ENCODE measurements around the gene HIPK2.

HIPK2 gene

DNA sequence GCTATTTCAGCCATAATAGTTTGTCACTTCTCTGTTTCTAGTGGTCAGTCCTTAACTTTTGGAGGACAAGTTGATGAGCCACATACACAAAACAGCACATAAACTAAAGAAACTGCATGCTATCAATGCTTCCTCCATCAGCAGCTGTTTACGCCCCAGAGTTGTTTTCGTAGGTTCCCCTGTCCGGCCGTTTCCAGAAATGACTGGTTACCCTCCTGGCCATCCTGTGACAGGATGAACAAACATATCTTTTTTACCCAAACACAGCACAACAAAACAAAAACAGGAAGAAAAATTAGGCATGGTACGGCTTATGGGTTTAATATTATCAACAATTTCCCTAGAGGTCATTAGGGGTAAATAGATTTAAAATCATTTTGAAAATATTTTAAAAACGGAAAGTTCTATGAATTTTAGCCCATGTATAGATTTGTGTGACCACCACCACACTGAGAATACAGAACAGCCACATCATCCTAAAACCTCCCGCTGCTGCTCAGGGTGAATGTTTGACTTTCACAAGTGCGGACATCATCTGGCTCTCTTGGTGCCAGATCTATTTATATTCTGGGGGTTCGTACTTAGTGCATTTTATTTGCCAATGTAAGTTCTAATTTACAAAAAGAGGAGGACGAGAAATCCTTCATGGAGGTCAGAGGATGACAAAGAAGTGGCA is 74.8 kb downstream of the HIPK2 start:
- no peak overlapping the region for H3K4me3 ChIP-seq (ENCODE audit: low read length in 2 of 2)
- H3K4me1 ChIP-seq (ENCODE audit: control insufficient read depth, insufficient read depth, low read length), result peaks cover 17% of the 10 kb centered on the region
- H3K36me3 ChIP-seq (ENCODE audit: control insufficient read depth in 2 of 2, insufficient read depth in 2 of 2, low read length in 2 of 2), result peaks cover 0 to 2% of the 10 kb centered on the region in 2 donors
- H3K9me3 ChIP-seq (ENCODE audit: control insufficient read depth in 2 of 2, low read length in 2 of 2), result no peaks in the 10 kb centered on the region
- H3K9ac ChIP-seq (ENCODE audit: low read length in 2 of 2), result no peak overlapping the region
- H3K27me3 ChIP-seq (ENCODE audit: control insufficient read depth in 1 of 2, insufficient read depth in 2 of 2, low read length in 2 of 2), result no peaks in the 10 kb centered on the region
- no peak overlapping the region for H3K27ac ChIP-seq (ENCODE audit: low read length)

DNA sequence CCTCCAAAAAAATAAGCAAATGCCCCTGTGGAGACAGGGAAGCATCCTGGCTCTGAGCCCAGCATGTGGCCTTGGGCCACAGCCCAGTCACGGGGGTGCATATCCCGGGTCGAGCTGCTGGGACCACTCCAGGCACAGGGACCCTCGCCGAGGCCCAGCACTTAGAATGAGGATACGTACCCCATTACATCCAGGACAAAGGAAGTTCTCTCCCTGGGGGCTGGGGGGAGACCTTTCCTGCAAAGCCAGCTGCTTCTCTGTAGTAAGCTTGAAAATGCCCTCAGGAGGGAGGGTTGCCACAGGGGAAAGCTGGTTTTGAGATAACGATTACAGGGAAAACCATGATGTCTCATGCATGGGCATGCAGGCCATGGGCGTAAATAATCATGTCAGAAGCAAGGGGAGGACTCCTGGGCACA is 75.5 kb downstream of the HIPK2 start:
- peaks cover 0 to 2% of the 10 kb centered on the region in 2 donors for H3K36me3 ChIP-seq (ENCODE audit: control insufficient read depth in 2 of 2, insufficient read depth in 2 of 2, low read length in 2 of 2)
- H3K9me3 ChIP-seq (ENCODE audit: control insufficient read depth in 2 of 2, low read length in 2 of 2), result no peaks in the 10 kb centered on the region
- H3K9ac ChIP-seq (ENCODE audit: low read length in 2 of 2), result no peak overlapping the region
- H3K4me1 ChIP-seq (ENCODE audit: control insufficient read depth, insufficient read depth, low read length), result peaks cover 17% of the 10 kb centered on the region
- H3K4me3 ChIP-seq (ENCODE audit: low read length in 2 of 2), result no peak overlapping the region
- no peak overlapping the region for H3K27ac ChIP-seq (ENCODE audit: low read length)
- H3K27me3 ChIP-seq (ENCODE audit: control insufficient read depth in 1 of 2, insufficient read depth in 2 of 2, low read length in 2 of 2), result no peaks in the 10 kb centered on the region

DNA sequence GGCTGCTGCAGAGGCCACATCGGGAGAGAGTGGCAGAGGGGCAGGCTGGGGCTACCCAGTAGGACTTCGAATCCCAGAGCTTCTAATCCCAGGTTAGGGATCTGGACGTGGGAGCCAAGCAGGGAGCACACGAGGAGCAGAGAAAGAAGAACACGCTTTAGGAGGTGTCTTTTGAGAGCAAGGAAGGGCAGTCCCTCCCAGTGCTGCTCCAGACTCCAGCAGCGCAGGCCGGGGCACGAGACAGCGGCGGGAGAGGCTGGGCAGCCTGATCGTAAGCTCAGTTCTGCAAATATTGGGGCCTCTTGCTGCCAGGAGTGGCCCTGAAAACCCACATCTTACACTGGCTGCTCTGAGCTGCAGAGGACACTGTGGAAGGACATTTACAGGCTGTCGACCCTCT is 75.9 kb downstream of the HIPK2 start:
- H3K9ac ChIP-seq (ENCODE audit: low read length in 2 of 2), result no peak overlapping the region

DNA sequence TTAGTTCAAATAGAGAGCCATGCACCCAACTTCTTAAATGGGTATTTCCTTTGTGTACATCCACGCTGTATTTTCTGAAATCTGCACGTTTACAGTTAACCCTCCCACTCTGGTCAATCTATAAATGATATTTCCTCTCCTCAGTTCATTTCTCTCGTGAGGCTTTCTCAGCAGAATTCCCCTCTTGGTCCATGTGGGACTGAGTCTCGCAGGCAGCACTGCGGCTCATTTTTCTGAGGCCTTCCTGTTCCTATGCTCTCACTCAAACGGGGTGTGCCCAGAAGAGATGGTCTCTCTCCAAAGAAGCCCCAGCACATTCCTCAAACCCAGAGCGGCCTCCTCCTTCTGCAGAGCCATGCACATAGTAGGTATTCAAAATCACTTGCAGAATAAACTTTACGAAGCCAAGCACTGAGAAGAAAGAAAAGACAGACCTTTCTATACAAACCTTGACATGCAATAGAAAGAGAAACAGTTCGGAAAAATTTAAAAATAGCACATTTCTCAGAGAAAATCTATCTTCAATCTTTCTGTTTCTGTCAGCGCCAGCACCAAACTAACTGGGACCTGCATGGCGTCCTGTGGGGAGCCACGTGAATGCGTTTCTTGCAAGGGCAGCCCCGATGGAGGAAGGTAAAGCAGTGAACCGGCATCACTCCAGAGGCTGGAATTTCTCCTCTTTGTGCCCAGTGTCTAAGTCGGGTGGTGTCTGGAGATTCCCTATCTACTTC is 77.1 kb downstream of the HIPK2 start:
- no peak overlapping the region for H3K27ac ChIP-seq (ENCODE audit: low read length)
- no peaks in the 10 kb centered on the region for H3K9me3 ChIP-seq (ENCODE audit: control insufficient read depth in 2 of 2, low read length in 2 of 2)
- H3K4me1 ChIP-seq (ENCODE audit: control insufficient read depth, insufficient read depth, low read length), result peaks cover 21% of the 10 kb centered on the region
- no peaks in the 10 kb centered on the region for H3K36me3 ChIP-seq (ENCODE audit: control insufficient read depth in 2 of 2, insufficient read depth in 2 of 2, low read length in 2 of 2)
- H3K9ac ChIP-seq (ENCODE audit: low read length in 2 of 2), result no peak overlapping the region
- H3K4me3 ChIP-seq (ENCODE audit: low read length in 2 of 2), result no peak overlapping the region
- H3K27me3 ChIP-seq (ENCODE audit: control insufficient read depth in 1 of 2, insufficient read depth in 2 of 2, low read length in 2 of 2), result no peaks in the 10 kb centered on the region

More for the DNA sequence above, 75.9 kb downstream of the HIPK2 start:
- H3K4me1 ChIP-seq (ENCODE audit: control insufficient read depth, insufficient read depth, low read length), result peaks cover 21% of the 10 kb centered on the region
- H3K36me3 ChIP-seq (ENCODE audit: control insufficient read depth in 2 of 2, insufficient read depth in 2 of 2, low read length in 2 of 2), result peaks cover 0 to 2% of the 10 kb centered on the region in 2 donors
- H3K27me3 ChIP-seq (ENCODE audit: control insufficient read depth in 1 of 2, insufficient read depth in 2 of 2, low read length in 2 of 2), result no peaks in the 10 kb centered on the region
- no peak overlapping the region for H3K27ac ChIP-seq (ENCODE audit: low read length)
- no peaks in the 10 kb centered on the region for H3K9me3 ChIP-seq (ENCODE audit: control insufficient read depth in 2 of 2, low read length in 2 of 2)
- H3K4me3 ChIP-seq (ENCODE audit: low read length in 2 of 2), result no peak overlapping the region

DNA sequence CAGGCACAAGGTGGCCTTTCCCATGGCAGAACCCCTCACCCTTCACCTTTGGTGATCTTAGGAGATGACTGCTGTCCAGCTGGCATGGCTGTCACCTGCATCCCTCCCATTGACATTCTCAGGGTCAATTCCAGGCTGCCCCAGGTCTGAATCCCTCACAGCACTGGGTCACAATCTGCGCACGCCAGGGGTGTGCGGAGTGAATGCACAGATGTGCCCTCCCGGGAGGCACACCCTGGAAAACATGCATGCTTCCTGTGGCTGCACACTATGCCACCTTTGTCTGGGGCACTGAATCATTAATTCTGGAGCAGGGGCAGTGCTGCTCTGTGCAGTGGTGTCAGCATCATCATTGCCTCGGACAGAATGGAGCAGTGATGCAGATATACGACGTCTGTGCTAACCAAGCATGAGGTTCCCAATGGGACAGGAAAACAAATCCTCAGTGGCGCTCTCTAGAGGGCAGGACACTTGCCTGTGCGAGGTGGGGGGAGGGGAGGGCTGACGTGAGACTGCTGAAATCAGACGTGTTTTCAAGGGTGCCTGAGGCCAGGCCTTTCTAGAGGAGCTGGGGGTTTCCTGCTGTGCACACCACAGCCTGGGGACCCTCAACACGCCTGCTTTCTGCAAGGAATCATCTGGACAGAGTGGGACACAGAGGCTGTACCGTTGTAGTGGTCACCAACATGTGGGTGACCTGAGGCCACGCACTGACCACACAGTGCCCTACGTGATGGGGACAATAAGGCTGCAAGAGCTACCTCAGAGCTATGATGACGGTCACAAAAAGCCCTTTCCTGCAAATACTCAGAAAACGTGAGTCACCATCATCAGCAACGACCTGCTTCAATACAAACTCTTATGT is 77.9 kb downstream of the HIPK2 start:
- no peak overlapping the region for H3K9ac ChIP-seq (ENCODE audit: low read length in 2 of 2)
- H3K4me1 ChIP-seq (ENCODE audit: control insufficient read depth, insufficient read depth, low read length), result peaks cover 21% of the 10 kb centered on the region
- H3K27ac ChIP-seq (ENCODE audit: low read length), result no peak overlapping the region
- no peak overlapping the region for H3K4me3 ChIP-seq (ENCODE audit: low read length in 2 of 2)
- H3K9me3 ChIP-seq (ENCODE audit: control insufficient read depth in 2 of 2, low read length in 2 of 2), result no peaks in the 10 kb centered on the region
- no peaks in the 10 kb centered on the region for H3K27me3 ChIP-seq (ENCODE audit: control insufficient read depth in 1 of 2, insufficient read depth in 2 of 2, low read length in 2 of 2)
- no peaks in the 10 kb centered on the region for H3K36me3 ChIP-seq (ENCODE audit: control insufficient read depth in 2 of 2, insufficient read depth in 2 of 2, low read length in 2 of 2)

DNA sequence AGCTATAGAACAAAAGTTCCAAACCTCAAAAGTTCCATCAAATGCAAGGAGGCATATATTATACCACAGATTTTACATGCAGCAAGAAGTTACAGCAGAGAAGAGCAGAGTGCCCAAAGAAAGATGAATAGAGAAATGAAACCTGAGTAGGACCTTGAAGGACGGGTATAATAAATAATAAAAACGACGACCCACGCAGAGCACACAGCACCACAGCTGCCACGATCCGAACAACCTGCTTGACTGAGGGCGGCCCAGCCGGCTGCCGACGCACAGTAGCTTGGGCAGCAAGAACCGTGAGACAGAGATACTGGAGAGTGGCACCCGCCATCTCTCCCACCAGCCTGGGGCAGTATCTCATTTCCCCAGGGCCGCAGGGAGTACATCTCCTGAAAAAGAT is 79.0 kb downstream of the HIPK2 start:
- H3K4me1 ChIP-seq (ENCODE audit: control insufficient read depth, insufficient read depth, low read length), result peaks cover 16% of the 10 kb centered on the region
- H3K27ac ChIP-seq (ENCODE audit: low read length), result no peak overlapping the region
- no peaks in the 10 kb centered on the region for H3K27me3 ChIP-seq (ENCODE audit: control insufficient read depth in 1 of 2, insufficient read depth in 2 of 2, low read length in 2 of 2)
- H3K9ac ChIP-seq (ENCODE audit: low read length in 2 of 2), result no peak overlapping the region
- H3K9me3 ChIP-seq (ENCODE audit: control insufficient read depth in 2 of 2, low read length in 2 of 2), result no peaks in the 10 kb centered on the region
- no peaks in the 10 kb centered on the region for H3K36me3 ChIP-seq (ENCODE audit: control insufficient read depth in 2 of 2, insufficient read depth in 2 of 2, low read length in 2 of 2)
- H3K4me3 ChIP-seq (ENCODE audit: low read length in 2 of 2), result no peak overlapping the region

DNA sequence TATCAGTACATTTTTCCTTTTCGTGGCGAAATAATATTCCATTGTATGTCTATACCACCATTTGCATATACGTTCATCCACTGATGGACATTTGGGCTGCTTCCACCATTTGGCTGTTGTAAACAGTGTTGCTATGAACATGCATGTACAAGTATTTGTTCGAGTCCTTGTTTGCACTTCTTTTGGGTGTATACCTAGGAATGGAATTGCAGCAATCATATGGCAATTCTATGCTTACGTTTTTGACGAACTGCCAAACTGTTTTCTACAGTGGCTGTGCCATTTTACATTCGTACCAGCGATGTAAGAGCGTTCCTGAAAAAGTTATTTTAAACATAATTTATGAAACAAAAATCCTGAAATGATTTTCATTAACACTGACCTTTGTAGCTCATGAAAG is 79.5 kb downstream of the HIPK2 start:
- Histone ChIP-seq H3K27me3 (ENCODE audit: control insufficient read depth in 1 of 2, insufficient read depth in 2 of 2, low read length in 2 of 2) (no peaks in the 10 kb centered on the region), H3K27ac (ENCODE audit: low read length) (no peak overlapping the region), H3K4me3 (ENCODE audit: low read length in 2 of 2) (no peak overlapping the region), H3K9ac (ENCODE audit: low read length in 2 of 2) (no peak overlapping the region), H3K9me3 (ENCODE audit: control insufficient read depth in 2 of 2, low read length in 2 of 2) (no peaks in the 10 kb centered on the region), H3K36me3 (ENCODE audit: control insufficient read depth in 2 of 2, insufficient read depth in 2 of 2, low read length in 2 of 2) (no peaks in the 10 kb centered on the region), H3K4me1 (ENCODE audit: control insufficient read depth, insufficient read depth, low read length) (peaks cover 12% of the 10 kb centered on the region)

DNA sequence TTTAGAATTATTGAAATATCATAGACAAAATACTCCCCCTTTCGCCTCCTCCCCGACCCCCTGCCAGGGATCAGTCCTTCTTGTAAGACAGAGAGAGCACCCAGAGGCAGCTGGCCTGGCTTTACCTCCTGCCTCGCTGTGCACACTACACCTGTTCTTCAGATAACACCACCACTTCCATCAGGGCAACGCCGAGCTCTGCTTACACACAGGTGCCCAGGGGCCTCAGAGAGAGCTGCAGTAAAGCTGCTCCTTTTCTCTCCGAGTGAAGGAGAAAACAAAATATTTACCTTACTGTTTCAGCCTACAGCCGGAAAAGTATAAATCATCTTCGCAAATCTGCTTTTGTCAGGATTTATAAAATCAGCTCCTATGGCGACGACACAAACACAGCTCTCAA is 80.7 kb downstream of the HIPK2 start:
- H3K4me3 ChIP-seq (ENCODE audit: low read length in 2 of 2), result no peak overlapping the region
- no peak overlapping the region for H3K9ac ChIP-seq (ENCODE audit: low read length in 2 of 2)
- no peaks in the 10 kb centered on the region for H3K27me3 ChIP-seq (ENCODE audit: control insufficient read depth in 1 of 2, insufficient read depth in 2 of 2, low read length in 2 of 2)
- H3K27ac ChIP-seq (ENCODE audit: low read length), result no peak overlapping the region
- H3K9me3 ChIP-seq (ENCODE audit: control insufficient read depth in 2 of 2, low read length in 2 of 2), result no peaks in the 10 kb centered on the region
- H3K36me3 ChIP-seq (ENCODE audit: control insufficient read depth in 2 of 2, insufficient read depth in 2 of 2, low read length in 2 of 2), result no peaks in the 10 kb centered on the region
- H3K4me1 ChIP-seq (ENCODE audit: control insufficient read depth, insufficient read depth, low read length), result peaks cover 6% of the 10 kb centered on the region

DNA sequence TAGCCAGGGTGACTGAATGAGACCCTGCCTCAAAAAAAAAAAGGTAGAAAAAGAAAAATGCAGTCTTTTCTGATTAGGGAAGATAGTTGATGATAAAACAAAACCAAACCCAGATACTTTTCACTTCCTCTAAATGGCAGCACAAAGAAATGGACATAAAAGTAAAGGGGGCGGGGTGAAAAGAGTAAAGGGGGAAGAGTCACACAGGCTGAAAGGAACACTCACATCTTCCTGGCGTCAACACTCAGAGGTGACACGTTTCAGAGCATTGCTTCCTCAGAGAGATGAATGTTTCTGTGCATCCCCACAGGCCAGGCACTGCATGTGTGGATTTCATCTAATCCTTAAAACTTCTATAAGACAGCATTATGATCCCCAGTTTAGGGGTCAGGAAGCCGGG is 81.2 kb downstream of the HIPK2 start:
- H3K4me1 ChIP-seq (ENCODE audit: control insufficient read depth, insufficient read depth, low read length), result peaks cover 5% of the 10 kb centered on the region
- H3K27me3 ChIP-seq (ENCODE audit: control insufficient read depth in 1 of 2, insufficient read depth in 2 of 2, low read length in 2 of 2), result no peaks in the 10 kb centered on the region
- H3K9me3 ChIP-seq (ENCODE audit: control insufficient read depth in 2 of 2, low read length in 2 of 2), result no peaks in the 10 kb centered on the region
- H3K4me3 ChIP-seq (ENCODE audit: low read length in 2 of 2), result no peak overlapping the region
- H3K9ac ChIP-seq (ENCODE audit: low read length in 2 of 2), result no peak overlapping the region
- no peak overlapping the region for H3K27ac ChIP-seq (ENCODE audit: low read length)
- no peaks in the 10 kb centered on the region for H3K36me3 ChIP-seq (ENCODE audit: control insufficient read depth in 2 of 2, insufficient read depth in 2 of 2, low read length in 2 of 2)

DNA sequence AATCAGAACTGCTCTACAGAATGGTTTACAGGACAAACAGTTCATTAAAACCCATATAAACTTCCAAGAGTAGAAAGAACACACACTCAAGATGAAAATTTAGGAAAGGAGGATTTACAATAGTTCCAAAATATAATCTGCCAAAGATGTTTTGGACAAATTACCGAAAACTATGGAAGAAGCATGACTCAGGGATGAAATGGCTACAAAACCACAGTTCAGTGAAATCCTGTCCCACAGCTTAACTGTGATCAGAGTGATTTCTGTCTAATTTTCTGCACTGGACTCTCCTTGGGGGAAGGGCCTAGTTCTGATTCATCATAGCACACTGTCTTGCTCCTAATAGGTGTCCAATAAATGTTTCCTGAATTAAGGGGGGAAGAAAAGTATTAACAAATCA is 82.2 kb downstream of the HIPK2 start:
- no peaks in the 10 kb centered on the region for H3K27me3 ChIP-seq (ENCODE audit: control insufficient read depth in 1 of 2, insufficient read depth in 2 of 2, low read length in 2 of 2)
- H3K4me3 ChIP-seq (ENCODE audit: low read length in 2 of 2), result no peak overlapping the region
- H3K9me3 ChIP-seq (ENCODE audit: control insufficient read depth in 2 of 2, low read length in 2 of 2), result no peaks in the 10 kb centered on the region
- no peak overlapping the region for H3K9ac ChIP-seq (ENCODE audit: low read length in 2 of 2)
- H3K4me1 ChIP-seq (ENCODE audit: control insufficient read depth, insufficient read depth, low read length), result peaks cover 8% of the 10 kb centered on the region
- no peak overlapping the region for H3K27ac ChIP-seq (ENCODE audit: low read length)
- H3K36me3 ChIP-seq (ENCODE audit: control insufficient read depth in 2 of 2, insufficient read depth in 2 of 2, low read length in 2 of 2), result no peaks in the 10 kb centered on the region

All from stomach smooth muscle (tissue), 2 donors.